IMR-90 (cell line): ENCODE results near the gene TAF3. TPM values are rescaled to one million over a fixed set of nuclear protein-coding genes. Genes with fewer than 3 reads are reported as not detected.

Experiments
- ATAC-seq: fragments of 200-7000 bp; cut with Tn5 transposase; 2 replicates; pipeline ENCODE4 v1.9.1; 2020; ENCODE audit warnings: low read depth, mild to moderate bottlenecking, moderate library complexity
- BruUV-seq: library from RNA; stranded (reverse); fragments of 400-500 nt; replicated peaks from 2 replicates; lab custom pipeline; 2021; lab: Mats Ljungman, UMichigan
- CTCF ChIA-PET: fragments of 300-600 bp; formaldehyde crosslinking; extraction: SDS; loops from one replicate; lab custom pipeline; 2021; ENCODE audit warnings: antibody characterized with exemption; lab: Yijun Ruan, JAX
- POLR2A ChIA-PET: fragments of 300-600 bp; sonication (Branson Sonifier 250); formaldehyde crosslinking; loops from one replicate; lab custom pipeline; 2022; ENCODE audit warnings: antibody characterized with exemption; ENCODE audit not compliant: unreplicated experiment; lab: Charles Lee
- DNase-seq: peaks from one replicate; pipeline ENCODE4 v3.0.0; 2013
- H2AFZ ChIP-seq: replicated peaks from 2 replicates; pipeline ENCODE3; 2013; ENCODE audit warnings: low read length, mild to moderate bottlenecking; ENCODE audit not compliant: poor library complexity
- H2AK5ac ChIP-seq: 2 replicates; pipeline ENCODE4 v1.6.1; 2013; ENCODE audit warnings: low read depth, low read length, inconsistent platforms
- H2AK9ac ChIP-seq: replicated peaks from 2 replicates; pipeline ENCODE3; 2013; ENCODE audit warnings: mild to moderate bottlenecking, low read depth, low read length, moderate library complexity; ENCODE audit not compliant: poor library complexity
- H2BK120ac ChIP-seq: 2 replicates; pipeline ENCODE4 v1.6.1; 2013; ENCODE audit warnings: low read depth, low read length, inconsistent platforms
- H2BK15ac ChIP-seq: 3 replicates; pipeline ENCODE4 v1.6.1; 2013; ENCODE audit warnings: low read depth, low read length, inconsistent platforms
- H2BK20ac ChIP-seq: 2 replicates; pipeline ENCODE4 v1.6.1; 2013; ENCODE audit warnings: low read depth, mild to moderate bottlenecking, inconsistent platforms, low read length, moderate library complexity
- H2BK5ac ChIP-seq: 2 replicates; pipeline ENCODE4 v1.6.1; 2013; ENCODE audit warnings: mild to moderate bottlenecking, low read depth, low read length, inconsistent platforms; ENCODE audit not compliant: poor library complexity, severe bottlenecking
- H3K14ac ChIP-seq: replicated peaks from 2 replicates; pipeline ENCODE4 v1.6.1; 2013; ENCODE audit warnings: low read depth, low read length, inconsistent platforms
- H3K18ac ChIP-seq: 2 replicates; pipeline ENCODE4 v1.6.1; 2013; ENCODE audit warnings: low read depth, low read length, control low read depth
- H3K23ac ChIP-seq: 2 replicates; pipeline ENCODE4 v1.6.1; 2013; ENCODE audit warnings: low read depth, low read length, inconsistent platforms
- H3K27ac ChIP-seq: 2 replicates; pipeline ENCODE4 v1.5.1; 2013; ENCODE audit warnings: mild to moderate bottlenecking, control low read depth, low read length; ENCODE audit not compliant: insufficient read depth
- H3K27me3 ChIP-seq: 2 replicates; pipeline ENCODE4 v1.6.1; 2013; ENCODE audit warnings: low read length; ENCODE audit not compliant: control insufficient read depth, insufficient read depth
- H3K36me3 ChIP-seq: 2 replicates; pipeline ENCODE4 v1.6.1; 2013; ENCODE audit warnings: low read length, mixed read lengths; ENCODE audit not compliant: control insufficient read depth, insufficient read depth
- H3K4ac ChIP-seq: 2 replicates; pipeline ENCODE4 v1.6.1; 2013; ENCODE audit warnings: low read depth, low read length, inconsistent platforms
- H3K4me1 ChIP-seq: 2 replicates; pipeline ENCODE4 v1.6.1; 2013; ENCODE audit warnings: low read length, mixed read lengths; ENCODE audit not compliant: control insufficient read depth, insufficient read depth
- H3K4me2 ChIP-seq: 2 replicates; pipeline ENCODE4 v1.6.1; 2013; ENCODE audit warnings: low read depth, mild to moderate bottlenecking, control low read depth, low read length, moderate library complexity
- H3K4me3 ChIP-seq: 2 replicates; pipeline ENCODE4 v1.5.1; 2013; ENCODE audit warnings: low read depth, mild to moderate bottlenecking, control low read depth, low read length, moderate library complexity; ENCODE audit not compliant: insufficient read depth
- H3K56ac ChIP-seq: 2 replicates; pipeline ENCODE4 v1.6.1; 2013; ENCODE audit warnings: low read length, inconsistent platforms; ENCODE audit not compliant: insufficient read depth; ENCODE audit errors: extremely low read depth
- H3K79me1 ChIP-seq, 2 experiments: 2 replicates each; pipeline ENCODE4 v1.6.1; 2013; ENCODE audit warnings: low read length in 2 of 2, inconsistent platforms in 1 of 2, low read depth in 1 of 2
- H3K9ac ChIP-seq: 2 replicates; pipeline ENCODE4 v1.6.1; 2013; ENCODE audit warnings: low read depth, low read length, control low read depth
- H3K9me1 ChIP-seq: 2 replicates; pipeline ENCODE4 v1.6.1; 2013; ENCODE audit warnings: low read length, inconsistent platforms; ENCODE audit not compliant: insufficient read depth
- H3K9me3 ChIP-seq: 2 replicates; pipeline ENCODE4 v1.6.1; 2013; ENCODE audit warnings: low read length; ENCODE audit not compliant: control insufficient read depth, insufficient read depth
- H4K20me1 ChIP-seq: 2 replicates; pipeline ENCODE4 v1.6.1; 2013; ENCODE audit warnings: low read length, inconsistent platforms; ENCODE audit not compliant: insufficient read depth
- H4K5ac ChIP-seq: 2 replicates; pipeline ENCODE4 v1.6.1; 2013; ENCODE audit warnings: mild to moderate bottlenecking, low read depth, low read length, control low read depth
- H4K8ac ChIP-seq, 2 experiments: 2 replicates each; pipeline ENCODE4 v1.6.1; 2013; ENCODE audit warnings: low read depth in 2 of 2, low read length in 2 of 2, control low read depth in 1 of 2, inconsistent platforms in 1 of 2
- H4K91ac ChIP-seq: 2 replicates; pipeline ENCODE4 v1.6.1; 2013; ENCODE audit warnings: low read depth, low read length, inconsistent platforms; ENCODE audit not compliant: insufficient read depth
- BHLHE40 ChIP-seq: fragments of 150-350 bp; IDR thresholded peaks from 2 replicates; pipeline ENCODE4 v1.6.1; 2016; ENCODE audit warnings: mild to moderate bottlenecking, low read depth, low read length
- CEBPB ChIP-seq: IDR thresholded peaks from 2 replicates; pipeline ENCODE4 v1.6.1; 2012; ENCODE audit warnings: low read depth, low read length, improper control_type of control experiment
- CHD1 ChIP-seq: IDR thresholded peaks from 2 replicates; pipeline ENCODE4 v1.6.1; 2012; ENCODE audit warnings: low read depth, low read length, improper control_type of control experiment
- ELK1 ChIP-seq: fragments of 150-350 bp; IDR thresholded peaks from 2 replicates; pipeline ENCODE4 v1.6.1; 2016; ENCODE audit warnings: low read depth, mild to moderate bottlenecking, low read length, moderate library complexity, borderline replicate concordance
- FOS ChIP-seq: fragments of 150-350 bp; IDR thresholded peaks from 2 replicates; pipeline ENCODE4 v1.6.1; 2016; ENCODE audit warnings: low read depth, low read length
- MAFK ChIP-seq: IDR thresholded peaks from 2 replicates; pipeline ENCODE4 v1.6.1; 2012; ENCODE audit warnings: low read depth, low read length, improper control_type of control experiment
- MAZ ChIP-seq: IDR thresholded peaks from 2 replicates; pipeline ENCODE4 v1.6.1; 2012; ENCODE audit warnings: low read depth, mild to moderate bottlenecking, low read length, improper control_type of control experiment, moderate library complexity, borderline replicate concordance
- MXI1 ChIP-seq: IDR thresholded peaks from 2 replicates; pipeline ENCODE4 v1.6.1; 2012; ENCODE audit warnings: low read depth, mild to moderate bottlenecking, low read length, moderate library complexity, borderline replicate concordance
- NFE2L2 ChIP-seq: fragments of 150-350 bp; IDR thresholded peaks from 2 replicates; pipeline ENCODE4 v1.6.1; 2016; ENCODE audit warnings: low read depth, mild to moderate bottlenecking, low read length
- POLR2A ChIP-seq: IDR thresholded peaks from 2 replicates; pipeline ENCODE4 v1.6.1; 2012; ENCODE audit warnings: mild to moderate bottlenecking, low read depth, low read length
- RAD21 ChIP-seq: IDR thresholded peaks from 2 replicates; pipeline ENCODE4 v1.6.1; 2012; ENCODE audit warnings: low read length, improper control_type of control experiment
- RCOR1 ChIP-seq: IDR thresholded peaks from 2 replicates; pipeline ENCODE4 v1.6.1; 2012; ENCODE audit warnings: mild to moderate bottlenecking, low read length, improper control_type of control experiment; ENCODE audit not compliant: insufficient replicate concordance
- RFX5 ChIP-seq: IDR thresholded peaks from 2 replicates; pipeline ENCODE4 v1.8.0; 2012; ENCODE audit warnings: low read depth, mild to moderate bottlenecking, low read length, moderate library complexity
- SMC3 ChIP-seq: fragments of 150-350 bp; IDR thresholded peaks from 2 replicates; pipeline ENCODE4 v1.6.1; 2016; ENCODE audit warnings: low read depth, mild to moderate bottlenecking, antibody characterized with exemption, low read length, moderate library complexity
- dilution Hi-C: fragments of 300-500 bp; cut with HindIII; formaldehyde crosslinking; loops from one replicate; pipeline ENCODE4 v1.14.3; 2018; ENCODE audit warnings: low sequenced_read_pairs; ENCODE audit not compliant: unreplicated experiment
- in situ Hi-C: fragments of 300-500 bp; cut with MboI; formaldehyde crosslinking; loops from 3 replicates; pipeline ENCODE4 v1.14.3; 2019; ENCODE audit warnings: low sequenced_read_pairs, inconsistent platforms, mixed read lengths
- intact Hi-C: fragments of 100-400 bp; cut with micrococcal nuclease; formaldehyde crosslinking; loops from 2 replicates; pipeline ENCODE4 v1.10.0; 2022
- polyA plus RNA-seq, 3 experiments: library from polyadenylated mRNA; depleted of rRNA; stranded (reverse); fragments of >200 nt; gene quantifications; 2 replicates each; pipeline ENCODE4 v1.2.3, GENCODE V29; 2012; ENCODE audit warnings: low replicate concordance in 1 of 3
- total RNA-seq: library from RNA; depleted of rRNA; stranded (reverse); fragments of >200 nt; gene quantifications from 2 replicates; pipeline ENCODE4 v1.2.3, GENCODE V29; 2012
- TF ChIP-seq, protein P1 (sequence below): conservative IDR thresholded peaks from 2 replicates; pipeline ENCODE4 v1.5.1; 2012; ENCODE audit warnings: mild to moderate bottlenecking, low read depth, low read length, improper control_type of control experiment
- TF ChIP-seq, protein P2 (sequence below): fragments of 150-350 bp; IDR thresholded peaks from 2 replicates; pipeline ENCODE4 v1.6.1; 2017; ENCODE audit warnings: mild to moderate bottlenecking, antibody characterized with exemption, low read length, low read depth

Gene TAF3
- total and polyA plus RNA-seq, 2 of the 4 experiments (the other 2 are of a cell fraction) = 1.4 to 2.3 TPM

GRCh38 chr10:7892146-7892545 is 73.8 kb downstream of the TAF3 start:
- no peak overlapping the region for H2AK9ac ChIP-seq
- H3K9ac ChIP-seq = no peak overlapping the region
- ChIA-PET POLR2A (no interaction called here), CTCF (no interaction called here)
- H2BK5ac ChIP-seq = no peak overlapping the region
- no peak overlapping the region for H2AFZ ChIP-seq
- H3K23ac ChIP-seq = no peak overlapping the region
- no peak overlapping the region for H3K56ac ChIP-seq
- H3K18ac ChIP-seq = no peak overlapping the region
- peaks cover 5% of the 10 kb centered on the region; the same call in 1 of the 2 replicates for H3K36me3 ChIP-seq
- H2BK120ac ChIP-seq = no peak overlapping the region
- H2BK15ac ChIP-seq = no peak overlapping the region
- peaks cover 3% of the 10 kb centered on the region; the same call in 1 of the 2 replicates for H3K4me1 ChIP-seq
- H3K9me3 ChIP-seq = no peaks in the 10 kb centered on the region
- no peak overlapping the region for H2AK5ac ChIP-seq
- H4K91ac ChIP-seq = no peak overlapping the region
- BruUV-seq = no TSS peak
- in situ Hi-C loops (no loop called here), dilution Hi-C loops (no loop called here), intact Hi-C loops (no loop called here)
- no peaks in the 10 kb centered on the region for H3K9me1 ChIP-seq
- TF ChIP-seq SMC3 (no peak), MAZ (no peak), CHD1 (no peak), RFX5 (no peak), RAD21 (no peak), CEBPB (no peak), BHLHE40 (no peak), MAFK (no peak), MXI1 (no peak), POLR2A (no peak), NFE2L2 (no peak), RCOR1 (no peak), ELK1 (no peak), FOS (no peak)
- TF ChIP-seq, protein P1, sequence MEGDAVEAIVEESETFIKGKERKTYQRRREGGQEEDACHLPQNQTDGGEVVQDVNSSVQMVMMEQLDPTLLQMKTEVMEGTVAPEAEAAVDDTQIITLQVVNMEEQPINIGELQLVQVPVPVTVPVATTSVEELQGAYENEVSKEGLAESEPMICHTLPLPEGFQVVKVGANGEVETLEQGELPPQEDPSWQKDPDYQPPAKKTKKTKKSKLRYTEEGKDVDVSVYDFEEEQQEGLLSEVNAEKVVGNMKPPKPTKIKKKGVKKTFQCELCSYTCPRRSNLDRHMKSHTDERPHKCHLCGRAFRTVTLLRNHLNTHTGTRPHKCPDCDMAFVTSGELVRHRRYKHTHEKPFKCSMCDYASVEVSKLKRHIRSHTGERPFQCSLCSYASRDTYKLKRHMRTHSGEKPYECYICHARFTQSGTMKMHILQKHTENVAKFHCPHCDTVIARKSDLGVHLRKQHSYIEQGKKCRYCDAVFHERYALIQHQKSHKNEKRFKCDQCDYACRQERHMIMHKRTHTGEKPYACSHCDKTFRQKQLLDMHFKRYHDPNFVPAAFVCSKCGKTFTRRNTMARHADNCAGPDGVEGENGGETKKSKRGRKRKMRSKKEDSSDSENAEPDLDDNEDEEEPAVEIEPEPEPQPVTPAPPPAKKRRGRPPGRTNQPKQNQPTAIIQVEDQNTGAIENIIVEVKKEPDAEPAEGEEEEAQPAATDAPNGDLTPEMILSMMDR = no peak
- TF ChIP-seq, protein P2, sequence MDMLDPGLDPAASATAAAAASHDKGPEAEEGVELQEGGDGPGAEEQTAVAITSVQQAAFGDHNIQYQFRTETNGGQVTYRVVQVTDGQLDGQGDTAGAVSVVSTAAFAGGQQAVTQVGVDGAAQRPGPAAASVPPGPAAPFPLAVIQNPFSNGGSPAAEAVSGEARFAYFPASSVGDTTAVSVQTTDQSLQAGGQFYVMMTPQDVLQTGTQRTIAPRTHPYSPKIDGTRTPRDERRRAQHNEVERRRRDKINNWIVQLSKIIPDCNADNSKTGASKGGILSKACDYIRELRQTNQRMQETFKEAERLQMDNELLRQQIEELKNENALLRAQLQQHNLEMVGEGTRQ = no peak
- H3K14ac ChIP-seq = no peak overlapping the region
- H3K79me1 ChIP-seq = peaks cover 8 to 13% of the 10 kb centered on the region in 2 experiments; a peak in 2 of 4 replicates
- no peak overlapping the region for H4K8ac ChIP-seq
- ATAC-seq (no peak), DNase-seq (no peak)
- H4K20me1 ChIP-seq = peaks cover 6% of the 10 kb centered on the region; the same call in 1 of the 2 replicates
- no peak overlapping the region for H3K4me3 ChIP-seq
- no peak overlapping the region for H3K27ac ChIP-seq
- no peaks in the 10 kb centered on the region for H3K27me3 ChIP-seq
- H3K4ac ChIP-seq = no peak overlapping the region
- H3K4me2 ChIP-seq = no peak overlapping the region
- no peak overlapping the region for H2BK20ac ChIP-seq
- no peak overlapping the region for H4K5ac ChIP-seq
